GM23338 (cell line): ENCODE results near the gene RABL6. TPM values are rescaled to one million over a fixed set of nuclear protein-coding genes. Genes with fewer than 3 reads are reported as not detected.

Experiments
- ATAC-seq: fragments of 200-7000 bp; cut with Tn5 transposase; 3 replicates; pipeline ENCODE4 v1.9.1; 2020
- DNase-seq: peaks from one replicate; pipeline ENCODE4 v3.0.0-alpha.2; 2015; ENCODE audit warnings: low spot score
- H2AFZ ChIP-seq: fragments of 200-600 bp; sonication (generic); 2 replicates; pipeline ENCODE4 v1.8.0; 2016; ENCODE audit warnings: antibody characterized with exemption, mild to moderate bottlenecking, moderate library complexity
- H3F3A ChIP-seq: fragments of 200-600 bp; sonication (generic); replicated peaks from 2 replicates; pipeline ENCODE4 v1.8.0; 2017; ENCODE audit warnings: antibody characterized with exemption, mixed run types, low read depth
- H3K27ac ChIP-seq: fragments of 200-600 bp; sonication (generic); 2 replicates; pipeline ENCODE4 v1.6.1; 2016; ENCODE audit warnings: low read depth
- H3K27me3 ChIP-seq: fragments of 200-600 bp; sonication (generic); 2 replicates; pipeline ENCODE4 v1.8.0; 2016; ENCODE audit warnings: mild to moderate bottlenecking, mixed run types, moderate library complexity; ENCODE audit not compliant: insufficient read depth
- H3K36me3 ChIP-seq: fragments of 200-600 bp; sonication (generic); 2 replicates; pipeline ENCODE4 v1.8.0; 2016; ENCODE audit warnings: mild to moderate bottlenecking; ENCODE audit not compliant: insufficient read depth
- H3K4me1 ChIP-seq: fragments of 200-600 bp; sonication (generic); 2 replicates; pipeline ENCODE4 v1.8.0; 2016; ENCODE audit warnings: mild to moderate bottlenecking, moderate library complexity; ENCODE audit not compliant: insufficient read depth
- H3K4me2 ChIP-seq: fragments of 200-600 bp; sonication (generic); 2 replicates; pipeline ENCODE4 v1.7.1; 2017; ENCODE audit warnings: mixed run types
- H3K4me3 ChIP-seq: fragments of 200-600 bp; sonication (generic); 2 replicates; pipeline ENCODE4 v1.6.1; 2016; ENCODE audit warnings: mixed run types
- H3K79me2 ChIP-seq: fragments of 200-600 bp; sonication (generic); replicated peaks from 2 replicates; pipeline ENCODE4 v1.8.0; 2017; ENCODE audit warnings: mild to moderate bottlenecking; ENCODE audit not compliant: insufficient read depth
- H3K9me2 ChIP-seq: fragments of 200-600 bp; sonication (generic); 2 replicates; pipeline ENCODE4 v1.8.0; 2017; ENCODE audit not compliant: insufficient read depth
- H4K20me1 ChIP-seq: fragments of 200-600 bp; sonication (generic); replicated peaks from 2 replicates; pipeline ENCODE4 v1.8.0; 2017; ENCODE audit warnings: mild to moderate bottlenecking; ENCODE audit not compliant: insufficient read depth
- H3K27ac Mint-ChIP-seq: 2 replicates; pipeline ENCODE4 v1.8.0; 2020; ENCODE audit warnings: inconsistent platforms, mild to moderate bottlenecking, moderate library complexity, mixed read lengths
- H3K27me3 Mint-ChIP-seq: 3 replicates; pipeline ENCODE4 v1.8.0; 2022; ENCODE audit warnings: low read depth, mild to moderate bottlenecking, moderate library complexity, mixed read lengths, inconsistent platforms; ENCODE audit not compliant: insufficient read depth, poor library complexity
- H3K36me3 Mint-ChIP-seq: 3 replicates; pipeline ENCODE4 v1.8.0; 2021; ENCODE audit warnings: low read depth, mild to moderate bottlenecking, inconsistent platforms, moderate library complexity, mixed read lengths
- H3K4me1 Mint-ChIP-seq: 3 replicates; pipeline ENCODE4 v1.8.0; 2020; ENCODE audit warnings: mild to moderate bottlenecking, inconsistent platforms, mixed read lengths
- H3K4me3 Mint-ChIP-seq: 3 replicates; pipeline ENCODE4 v1.8.0; 2021; ENCODE audit warnings: moderate library complexity, mild to moderate bottlenecking, inconsistent platforms, mixed read lengths
- H3K9me3 Mint-ChIP-seq: 3 replicates; pipeline ENCODE4 v1.8.0; 2020; ENCODE audit warnings: moderate library complexity, mild to moderate bottlenecking, inconsistent platforms, mixed read lengths
- CREB1 ChIP-seq: fragments of 250-450 bp; sonication (Bioruptor Pico); IDR thresholded peaks from 2 replicates; pipeline ENCODE4 v1.5.0; 2020; ENCODE audit warnings: low read depth, mild to moderate bottlenecking, moderate library complexity
- JUNB ChIP-seq: IDR thresholded peaks from one replicate; pipeline ENCODE4 v1.6.1; 2016; ENCODE audit warnings: antibody characterized with exemption; ENCODE audit not compliant: unreplicated experiment
- NANOG ChIP-seq: IDR thresholded peaks from 2 replicates; pipeline ENCODE4 v1.6.1; 2016; ENCODE audit warnings: antibody characterized with exemption, borderline replicate concordance
- polyA plus RNA-seq: library from polyadenylated mRNA; unstranded; fragments of >200 nt; fragmentation: Nextera tagmentation; extraction: Ambion mirVana; gene quantifications from 2 replicates; pipeline ENCODE4 v1.2.1, GENCODE V29; 2016
- total RNA-seq: library from RNA; depleted of rRNA; stranded (reverse); fragments of >200 nt; shearing (Covaris generic); gene quantifications from 2 replicates; pipeline ENCODE4 v1.2.3, GENCODE V29; 2014
- TF ChIP-seq, protein P1 (sequence below), 2 experiments: fragments of 200-600 bp in 1 of 2; sonication (generic) in 1 of 2; conservative IDR thresholded peaks; 2 replicates each; pipeline versions ENCODE4 v1.5.1 to v1.6.1; 2016 to 2017; ENCODE audit warnings: antibody characterized with exemption in 2 of 2, low read depth in 2 of 2, mild to moderate bottlenecking in 2 of 2, moderate library complexity in 1 of 2
- TF ChIP-seq, protein P2 (sequence below): IDR thresholded peaks from one replicate; pipeline ENCODE4 v1.6.1; 2018; ENCODE audit warnings: antibody characterized with exemption; ENCODE audit not compliant: unreplicated experiment
- TF ChIP-seq, protein P3 (sequence below): fragments of 250-450 bp; sonication (Bioruptor Pico); IDR thresholded peaks from 2 replicates; pipeline ENCODE4 v1.5.0; 2020; ENCODE audit warnings: mild to moderate bottlenecking, moderate library complexity

RABL6 gene
- total and polyA plus RNA-seq, 2 experiments from 2014 or later, result 59.1 to 127 TPM

DNA sequence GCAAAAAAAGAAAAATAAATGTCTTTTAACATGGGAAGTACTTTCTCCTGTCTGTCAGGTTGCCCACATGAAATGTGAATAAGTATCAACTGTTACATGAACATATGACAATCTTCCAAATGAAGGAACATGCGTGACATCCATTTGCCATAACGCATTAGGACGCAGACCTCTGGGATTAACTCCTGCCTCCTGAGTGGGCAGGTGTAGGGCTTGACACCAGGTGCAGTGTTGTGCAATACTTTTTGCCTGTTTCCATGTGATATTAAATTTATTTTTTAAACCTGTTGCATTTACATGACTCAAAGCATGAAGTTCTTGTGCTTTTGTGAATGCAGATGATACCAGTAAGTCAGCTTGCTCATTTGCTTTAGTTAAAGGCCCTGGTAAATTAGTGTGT is 25.3 kb upstream of the RABL6 start:
- Histone ChIP-seq H3K9me2 (0 out of 2 replicates have a peak, but pooled peaks cover 4% of the 10 kb centered on the region), H2AFZ (no peak overlapping the region), H3K27me3 (no peaks in the 10 kb centered on the region), H3K27ac (no peak overlapping the region), H3K36me3 (no peaks in the 10 kb centered on the region), H3F3A (no peaks in the 10 kb centered on the region), H4K20me1 (no peaks in the 10 kb centered on the region), H3K4me1 (no peaks in the 10 kb centered on the region), H3K4me3 (no peak overlapping the region), H3K79me2 (no peaks in the 10 kb centered on the region), H3K4me2 (no peak overlapping the region)
- Mint-ChIP-seq H3K36me3 (peaks cover 11% of the 10 kb centered on the region; the same call in 1 of the 3 replicates), H3K4me3 (no peak overlapping the region), H3K27me3 (peaks cover 20% of the 10 kb centered on the region), H3K4me1 (no peaks in the 10 kb centered on the region; the same call in 2 of the 3 replicates), H3K27ac (no peak overlapping the region), H3K9me3 (peaks cover 14% of the 10 kb centered on the region)
- TF ChIP-seq, protein P1, sequence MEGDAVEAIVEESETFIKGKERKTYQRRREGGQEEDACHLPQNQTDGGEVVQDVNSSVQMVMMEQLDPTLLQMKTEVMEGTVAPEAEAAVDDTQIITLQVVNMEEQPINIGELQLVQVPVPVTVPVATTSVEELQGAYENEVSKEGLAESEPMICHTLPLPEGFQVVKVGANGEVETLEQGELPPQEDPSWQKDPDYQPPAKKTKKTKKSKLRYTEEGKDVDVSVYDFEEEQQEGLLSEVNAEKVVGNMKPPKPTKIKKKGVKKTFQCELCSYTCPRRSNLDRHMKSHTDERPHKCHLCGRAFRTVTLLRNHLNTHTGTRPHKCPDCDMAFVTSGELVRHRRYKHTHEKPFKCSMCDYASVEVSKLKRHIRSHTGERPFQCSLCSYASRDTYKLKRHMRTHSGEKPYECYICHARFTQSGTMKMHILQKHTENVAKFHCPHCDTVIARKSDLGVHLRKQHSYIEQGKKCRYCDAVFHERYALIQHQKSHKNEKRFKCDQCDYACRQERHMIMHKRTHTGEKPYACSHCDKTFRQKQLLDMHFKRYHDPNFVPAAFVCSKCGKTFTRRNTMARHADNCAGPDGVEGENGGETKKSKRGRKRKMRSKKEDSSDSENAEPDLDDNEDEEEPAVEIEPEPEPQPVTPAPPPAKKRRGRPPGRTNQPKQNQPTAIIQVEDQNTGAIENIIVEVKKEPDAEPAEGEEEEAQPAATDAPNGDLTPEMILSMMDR (conservative IDR thresholded peaks at IDR 0.05; ENCODE audit: low read depth in 2 of 2), result no peak
- TF ChIP-seq, protein P2, sequence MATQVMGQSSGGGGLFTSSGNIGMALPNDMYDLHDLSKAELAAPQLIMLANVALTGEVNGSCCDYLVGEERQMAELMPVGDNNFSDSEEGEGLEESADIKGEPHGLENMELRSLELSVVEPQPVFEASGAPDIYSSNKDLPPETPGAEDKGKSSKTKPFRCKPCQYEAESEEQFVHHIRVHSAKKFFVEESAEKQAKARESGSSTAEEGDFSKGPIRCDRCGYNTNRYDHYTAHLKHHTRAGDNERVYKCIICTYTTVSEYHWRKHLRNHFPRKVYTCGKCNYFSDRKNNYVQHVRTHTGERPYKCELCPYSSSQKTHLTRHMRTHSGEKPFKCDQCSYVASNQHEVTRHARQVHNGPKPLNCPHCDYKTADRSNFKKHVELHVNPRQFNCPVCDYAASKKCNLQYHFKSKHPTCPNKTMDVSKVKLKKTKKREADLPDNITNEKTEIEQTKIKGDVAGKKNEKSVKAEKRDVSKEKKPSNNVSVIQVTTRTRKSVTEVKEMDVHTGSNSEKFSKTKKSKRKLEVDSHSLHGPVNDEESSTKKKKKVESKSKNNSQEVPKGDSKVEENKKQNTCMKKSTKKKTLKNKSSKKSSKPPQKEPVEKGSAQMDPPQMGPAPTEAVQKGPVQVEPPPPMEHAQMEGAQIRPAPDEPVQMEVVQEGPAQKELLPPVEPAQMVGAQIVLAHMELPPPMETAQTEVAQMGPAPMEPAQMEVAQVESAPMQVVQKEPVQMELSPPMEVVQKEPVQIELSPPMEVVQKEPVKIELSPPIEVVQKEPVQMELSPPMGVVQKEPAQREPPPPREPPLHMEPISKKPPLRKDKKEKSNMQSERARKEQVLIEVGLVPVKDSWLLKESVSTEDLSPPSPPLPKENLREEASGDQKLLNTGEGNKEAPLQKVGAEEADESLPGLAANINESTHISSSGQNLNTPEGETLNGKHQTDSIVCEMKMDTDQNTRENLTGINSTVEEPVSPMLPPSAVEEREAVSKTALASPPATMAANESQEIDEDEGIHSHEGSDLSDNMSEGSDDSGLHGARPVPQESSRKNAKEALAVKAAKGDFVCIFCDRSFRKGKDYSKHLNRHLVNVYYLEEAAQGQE, result no peak
- TF ChIP-seq NANOG (no peak), CREB1 (CRISPR knock-in tag) (no peak), JUNB (no peak)
- DNase-seq, result no peak
- ATAC-seq, result no peak

DNA sequence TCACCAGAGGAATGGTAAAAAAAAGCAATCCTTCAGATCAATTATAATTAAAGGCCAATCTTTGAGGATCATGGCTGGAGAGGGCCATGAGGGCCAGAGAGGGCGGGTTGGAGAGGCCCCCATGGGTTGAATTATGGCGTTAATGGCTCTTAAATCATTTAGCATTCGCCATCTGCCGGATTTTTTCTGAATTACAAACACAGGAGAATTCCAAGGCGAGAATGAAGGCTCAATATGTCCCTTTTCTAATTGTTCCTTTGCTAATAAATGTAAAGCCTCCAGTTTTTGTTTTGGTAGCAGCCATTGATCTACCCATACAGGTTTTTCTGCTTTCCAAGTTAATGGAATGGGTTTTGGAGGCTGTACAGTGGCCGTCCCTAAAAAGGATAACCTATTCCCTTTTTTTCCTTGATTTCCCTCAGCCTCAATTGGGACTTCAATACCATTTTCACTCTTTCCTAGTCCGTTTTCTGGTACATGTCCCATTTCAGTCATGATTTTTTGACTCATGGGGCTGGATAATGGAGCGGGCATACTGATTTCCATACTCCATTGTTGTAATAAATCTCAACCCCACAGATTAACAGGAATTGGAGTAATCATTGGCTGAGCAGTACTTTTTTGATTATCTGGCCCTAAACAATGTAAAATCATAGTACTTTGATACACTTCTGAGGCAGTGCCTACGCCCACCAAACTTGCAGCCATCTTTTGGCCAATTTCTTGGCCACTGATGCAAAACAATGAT is 23.3 kb upstream of the RABL6 start:
- no peaks in the 10 kb centered on the region; the same call in 1 of the 3 replicates for H3K9me3 Mint-ChIP-seq
- Histone ChIP-seq H3K79me2 (no peaks in the 10 kb centered on the region), H2AFZ (no peak overlapping the region), H3K27me3 (no peaks in the 10 kb centered on the region), H3K4me2 (no peak overlapping the region), H3K9me2 (no peaks in the 10 kb centered on the region), H3K4me3 (no peak overlapping the region), H3K36me3 (no peaks in the 10 kb centered on the region), H3F3A (no peaks in the 10 kb centered on the region), H3K4me1 (no peaks in the 10 kb centered on the region), H3K27ac (no peak overlapping the region), H4K20me1 (no peaks in the 10 kb centered on the region)
- H3K4me3 Mint-ChIP-seq, result no peak overlapping the region
- no peak; the same call in 2 of the 3 replicates for ATAC-seq
- no peaks in the 10 kb centered on the region; the same call in 2 of the 3 replicates for H3K36me3 Mint-ChIP-seq
- no peak overlapping the region for H3K27ac Mint-ChIP-seq
- peaks cover 7% of the 10 kb centered on the region for H3K27me3 Mint-ChIP-seq
- H3K4me1 Mint-ChIP-seq, result peaks cover 3% of the 10 kb centered on the region; the same call in 1 of the 3 replicates
- TF ChIP-seq, protein P3, sequence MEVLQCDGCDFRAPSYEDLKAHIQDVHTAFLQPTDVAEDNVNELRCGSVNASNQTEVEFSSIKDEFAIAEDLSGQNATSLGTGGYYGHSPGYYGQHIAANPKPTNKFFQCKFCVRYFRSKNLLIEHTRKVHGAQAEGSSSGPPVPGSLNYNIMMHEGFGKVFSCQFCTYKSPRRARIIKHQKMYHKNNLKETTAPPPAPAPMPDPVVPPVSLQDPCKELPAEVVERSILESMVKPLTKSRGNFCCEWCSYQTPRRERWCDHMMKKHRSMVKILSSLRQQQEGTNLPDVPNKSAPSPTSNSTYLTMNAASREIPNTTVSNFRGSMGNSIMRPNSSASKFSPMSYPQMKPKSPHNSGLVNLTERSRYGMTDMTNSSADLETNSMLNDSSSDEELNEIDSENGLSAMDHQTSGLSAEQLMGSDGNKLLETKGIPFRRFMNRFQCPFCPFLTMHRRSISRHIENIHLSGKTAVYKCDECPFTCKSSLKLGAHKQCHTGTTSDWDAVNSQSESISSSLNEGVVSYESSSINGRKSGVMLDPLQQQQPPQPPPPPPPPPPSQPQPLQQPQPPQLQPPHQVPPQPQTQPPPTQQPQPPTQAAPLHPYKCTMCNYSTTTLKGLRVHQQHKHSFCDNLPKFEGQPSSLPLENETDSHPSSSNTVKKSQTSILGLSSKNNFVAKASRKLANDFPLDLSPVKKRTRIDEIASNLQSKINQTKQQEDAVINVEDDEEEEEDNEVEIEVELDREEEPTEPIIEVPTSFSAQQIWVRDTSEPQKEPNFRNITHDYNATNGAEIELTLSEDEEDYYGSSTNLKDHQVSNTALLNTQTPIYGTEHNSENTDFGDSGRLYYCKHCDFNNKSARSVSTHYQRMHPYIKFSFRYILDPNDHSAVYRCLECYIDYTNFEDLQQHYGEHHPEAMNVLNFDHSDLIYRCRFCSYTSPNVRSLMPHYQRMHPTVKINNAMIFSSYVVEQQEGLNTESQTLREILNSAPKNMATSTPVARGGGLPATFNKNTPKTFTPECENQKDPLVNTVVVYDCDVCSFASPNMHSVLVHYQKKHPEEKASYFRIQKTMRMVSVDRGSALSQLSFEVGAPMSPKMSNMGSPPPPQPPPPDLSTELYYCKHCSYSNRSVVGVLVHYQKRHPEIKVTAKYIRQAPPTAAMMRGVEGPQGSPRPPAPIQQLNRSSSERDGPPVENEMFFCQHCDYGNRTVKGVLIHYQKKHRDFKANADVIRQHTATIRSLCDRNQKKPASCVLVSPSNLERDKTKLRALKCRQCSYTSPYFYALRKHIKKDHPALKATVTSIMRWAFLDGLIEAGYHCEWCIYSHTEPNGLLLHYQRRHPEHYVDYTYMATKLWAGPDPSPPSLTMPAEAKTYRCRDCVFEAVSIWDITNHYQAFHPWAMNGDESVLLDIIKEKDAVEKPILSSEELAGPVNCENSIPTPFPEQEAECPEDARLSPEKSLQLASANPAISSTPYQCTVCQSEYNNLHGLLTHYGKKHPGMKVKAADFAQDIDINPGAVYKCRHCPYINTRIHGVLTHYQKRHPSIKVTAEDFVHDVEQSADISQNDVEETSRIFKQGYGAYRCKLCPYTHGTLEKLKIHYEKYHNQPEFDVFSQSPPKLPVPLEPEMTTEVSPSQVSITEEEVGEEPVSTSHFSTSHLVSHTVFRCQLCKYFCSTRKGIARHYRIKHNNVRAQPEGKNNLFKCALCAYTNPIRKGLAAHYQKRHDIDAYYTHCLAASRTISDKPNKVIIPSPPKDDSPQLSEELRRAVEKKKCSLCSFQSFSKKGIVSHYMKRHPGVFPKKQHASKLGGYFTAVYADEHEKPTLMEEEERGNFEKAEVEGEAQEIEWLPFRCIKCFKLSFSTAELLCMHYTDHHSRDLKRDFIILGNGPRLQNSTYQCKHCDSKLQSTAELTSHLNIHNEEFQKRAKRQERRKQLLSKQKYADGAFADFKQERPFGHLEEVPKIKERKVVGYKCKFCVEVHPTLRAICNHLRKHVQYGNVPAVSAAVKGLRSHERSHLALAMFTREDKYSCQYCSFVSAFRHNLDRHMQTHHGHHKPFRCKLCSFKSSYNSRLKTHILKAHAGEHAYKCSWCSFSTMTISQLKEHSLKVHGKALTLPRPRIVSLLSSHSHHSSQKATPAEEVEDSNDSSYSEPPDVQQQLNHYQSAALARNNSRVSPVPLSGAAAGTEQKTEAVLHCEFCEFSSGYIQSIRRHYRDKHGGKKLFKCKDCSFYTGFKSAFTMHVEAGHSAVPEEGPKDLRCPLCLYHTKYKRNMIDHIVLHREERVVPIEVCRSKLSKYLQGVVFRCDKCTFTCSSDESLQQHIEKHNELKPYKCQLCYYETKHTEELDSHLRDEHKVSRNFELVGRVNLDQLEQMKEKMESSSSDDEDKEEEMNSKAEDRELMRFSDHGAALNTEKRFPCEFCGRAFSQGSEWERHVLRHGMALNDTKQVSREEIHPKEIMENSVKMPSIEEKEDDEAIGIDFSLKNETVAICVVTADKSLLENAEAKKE (CRISPR knock-in tag), result no peak
- TF ChIP-seq, protein P1 (conservative IDR thresholded peaks at IDR 0.05; ENCODE audit: low read depth in 2 of 2), result peak; percentile 30 to 52
- peak; percentile 60 for DNase-seq
